ENCODE measurements around the gene SBF2.

DNA sequence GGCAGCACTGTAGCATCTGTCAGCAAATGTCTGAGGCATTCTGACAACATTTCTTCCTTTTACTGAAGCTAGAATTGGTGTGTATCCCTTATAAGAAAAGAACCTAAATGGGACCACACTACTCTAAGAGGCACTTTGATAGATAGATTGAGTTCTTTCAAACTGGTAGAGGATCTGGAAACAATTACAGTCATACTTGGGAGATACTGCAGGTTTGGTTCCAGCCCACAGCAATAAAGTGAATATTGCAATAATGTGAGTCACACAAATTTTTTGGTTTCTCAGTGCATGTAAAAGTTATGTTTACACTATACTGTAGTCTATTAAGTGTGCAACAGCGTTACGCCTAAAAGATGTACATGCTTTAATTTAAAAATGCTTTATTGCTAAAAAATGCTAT, 96.9 kb downstream of the SBF2 start:
- TF ChIP-seq, protein P1, sequence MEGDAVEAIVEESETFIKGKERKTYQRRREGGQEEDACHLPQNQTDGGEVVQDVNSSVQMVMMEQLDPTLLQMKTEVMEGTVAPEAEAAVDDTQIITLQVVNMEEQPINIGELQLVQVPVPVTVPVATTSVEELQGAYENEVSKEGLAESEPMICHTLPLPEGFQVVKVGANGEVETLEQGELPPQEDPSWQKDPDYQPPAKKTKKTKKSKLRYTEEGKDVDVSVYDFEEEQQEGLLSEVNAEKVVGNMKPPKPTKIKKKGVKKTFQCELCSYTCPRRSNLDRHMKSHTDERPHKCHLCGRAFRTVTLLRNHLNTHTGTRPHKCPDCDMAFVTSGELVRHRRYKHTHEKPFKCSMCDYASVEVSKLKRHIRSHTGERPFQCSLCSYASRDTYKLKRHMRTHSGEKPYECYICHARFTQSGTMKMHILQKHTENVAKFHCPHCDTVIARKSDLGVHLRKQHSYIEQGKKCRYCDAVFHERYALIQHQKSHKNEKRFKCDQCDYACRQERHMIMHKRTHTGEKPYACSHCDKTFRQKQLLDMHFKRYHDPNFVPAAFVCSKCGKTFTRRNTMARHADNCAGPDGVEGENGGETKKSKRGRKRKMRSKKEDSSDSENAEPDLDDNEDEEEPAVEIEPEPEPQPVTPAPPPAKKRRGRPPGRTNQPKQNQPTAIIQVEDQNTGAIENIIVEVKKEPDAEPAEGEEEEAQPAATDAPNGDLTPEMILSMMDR (IDR thresholded peaks at IDR 0.05) = no peak
- TF ChIP-seq POLR2A (IDR thresholded peaks at IDR 0.05; ENCODE audit: low read depth) = no peak
